GM18951 (cell line): ENCODE results near the gene CPA5.
"Not testable (repeated sequence)": the region's sequence is repeated elsewhere in the genome, so short reads cannot be mapped to it uniquely, and the experiment has no call there.

Experiments used
- POLR2A ChIP-seq: IDR thresholded peaks from 4 replicates; pipeline ENCODE4 v1.6.1; 2011; ENCODE audit warnings: mild to moderate bottlenecking; ENCODE audit not compliant: insufficient read length, insufficient read depth; ENCODE audit errors: extremely low read depth
- in situ Hi-C: fragments of 300-500 bp; cut with MboI; formaldehyde crosslinking; loops from one replicate; pipeline ENCODE4 v1.12.0; 2022; ENCODE audit warnings: low sequenced_read_pairs, mixed read lengths, inconsistent platforms; ENCODE audit not compliant: unreplicated experiment

The CPA5 gene

GRCh38 chr7:130314305-130314704 is 30.3 kb upstream of the CPA5 start:
- no peak for TF ChIP-seq POLR2A
- in situ Hi-C loops = no loop called here

GRCh38 chr7:130319541-130319940 is 25.1 kb upstream of the CPA5 start:
- in situ Hi-C loops = no loop called here
- no peak for TF ChIP-seq POLR2A

GRCh38 chr7:130321542-130322229 is 22.9 kb upstream of the CPA5 start:
- in situ Hi-C loops = not testable (repeated sequence)

- in situ Hi-C loops = no loop called here
- no peak for TF ChIP-seq POLR2A
Measured at GRCh38 chr7:130322615-130323014, 22.0 kb upstream of the CPA5 start.

- in situ Hi-C loops = no loop called here
Measured at GRCh38 chr7:130324306-130324943, 20.2 kb upstream of the CPA5 start.

GRCh38 chr7:130329681-130330080 is 14.9 kb upstream of the CPA5 start:
- in situ Hi-C loops = no loop called here
- TF ChIP-seq POLR2A = no peak

More at GRCh38 chr7:130324306-130324943, 20.2 kb upstream of the CPA5 start:
- TF ChIP-seq POLR2A = no peak

- in situ Hi-C loops = no loop called here
- no peak for TF ChIP-seq POLR2A
Measured at GRCh38 chr7:130332259-130333053, 12.2 kb upstream of the CPA5 start.

GRCh38 chr7:130333832-130334231 is 10.8 kb upstream of the CPA5 start:
- in situ Hi-C loops = no loop called here
- TF ChIP-seq POLR2A = no peak

GRCh38 chr7:130334274-130334673 is 10.3 kb upstream of the CPA5 start:
- in situ Hi-C loops = no loop called here
- no peak for TF ChIP-seq POLR2A

GRCh38 chr7:130337410-130337971 is 7.1 kb upstream of the CPA5 start:
- in situ Hi-C loops = no loop called here
- no peak for TF ChIP-seq POLR2A

GRCh38 chr7:130338233-130338632 is 6.4 kb upstream of the CPA5 start:
- in situ Hi-C loops = no loop called here
- TF ChIP-seq POLR2A = no peak

- in situ Hi-C loops = no loop called here
- TF ChIP-seq POLR2A = no peak
Measured at GRCh38 chr7:130341882-130342281, 2.7 kb upstream of the CPA5 start.

- in situ Hi-C loops = no loop called here
- TF ChIP-seq POLR2A = no peak
Measured at GRCh38 chr7:130342701-130343380, 1.8 kb upstream of the CPA5 start.
